Coronary artery (tissue), 2 donors: Measurements from ENCODE around the gene PTPRZ1.

Experiments
- DNase-seq: peaks from one replicate; pipeline ENCODE4 v3.0.0-alpha.2; 2017; ENCODE audit warnings: low spot score
- H3K27ac ChIP-seq, 2 donors: fragments of 200-600 bp; sonication (generic); one replicate each; pipeline ENCODE4 v1.5.1; 2016 to 2019
- H3K4me3 ChIP-seq: fragments of 200-600 bp; sonication (generic); 2 replicates; pipeline ENCODE4 v1.5.1; 2016; ENCODE audit warnings: mild to moderate bottlenecking, moderate library complexity
- CTCF ChIP-seq: fragments of 200-600 bp; sonication (generic); IDR thresholded peaks from one replicate; pipeline ENCODE4 v1.5.1; 2019; ENCODE audit warnings: antibody characterized with exemption

Gene PTPRZ1

DNA sequence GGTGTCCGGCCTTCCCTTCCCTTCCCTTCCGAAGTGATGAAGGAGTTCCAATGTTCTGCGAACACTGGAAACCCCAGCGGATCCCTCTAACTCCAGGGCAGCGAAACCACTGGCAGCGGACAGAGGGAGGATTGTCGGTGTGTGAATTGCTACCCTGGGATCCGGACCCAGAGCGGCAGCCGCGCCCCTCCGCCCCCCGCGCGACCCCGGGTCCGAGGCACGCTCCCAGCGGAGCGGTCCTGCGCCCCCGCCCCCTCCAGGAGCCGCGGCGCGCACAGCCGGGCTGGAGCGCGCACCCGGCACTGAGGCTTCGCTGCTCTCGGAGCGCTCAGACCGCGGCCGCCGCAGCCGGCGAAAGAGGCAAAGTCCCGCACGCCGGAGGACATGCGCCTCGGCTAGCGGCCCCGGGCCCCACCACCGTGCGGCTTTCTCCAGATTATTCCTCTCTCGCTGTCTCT is at the start of gene PTPRZ1:
TSS of gene PTPRZ1 (plus strand) at position 331 of the 458 bp plus-strand sequence. CDS start 339 bp downstream, outside the sequence.
- H3K27ac ChIP-seq, result peak within 1 kb of the TSS; percentile 20 to 58
- no peak for DNase-seq
- H3K4me3 ChIP-seq, result peak within 1 kb of the TSS; percentile 81
- TF ChIP-seq CTCF, result no peak

GRCh38 chr7:121824276-121824675 is 48.7 kb upstream of the PTPRZ1 start:
- no peak for DNase-seq
- Histone ChIP-seq H3K27ac (no peak overlapping the region), H3K4me3 (no peak overlapping the region)
- no peak for TF ChIP-seq CTCF

DNA sequence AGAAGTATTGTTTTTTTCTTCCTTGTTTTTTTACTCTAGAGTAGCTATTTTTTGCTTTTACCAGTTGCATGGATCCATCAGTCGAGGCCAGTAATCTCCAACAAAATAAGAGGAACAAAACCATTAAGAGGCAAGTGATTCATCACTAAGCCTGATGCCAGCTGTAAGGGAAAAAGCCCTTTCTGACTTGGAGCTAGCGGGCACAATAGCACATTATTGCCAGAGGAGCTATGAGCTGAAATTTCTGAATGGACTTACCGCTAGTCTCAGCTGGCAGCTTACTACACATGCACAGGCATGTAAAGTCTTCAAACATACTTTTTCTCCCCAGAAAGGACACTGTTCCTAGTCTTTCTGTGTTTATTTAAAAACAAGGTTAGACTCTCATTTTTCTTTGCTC is 41.6 kb upstream of the PTPRZ1 start:
- no peak for DNase-seq
- no peak overlapping the region for H3K4me3 ChIP-seq
- no peak for TF ChIP-seq CTCF
- H3K27ac ChIP-seq, result no peak overlapping the region

DNA sequence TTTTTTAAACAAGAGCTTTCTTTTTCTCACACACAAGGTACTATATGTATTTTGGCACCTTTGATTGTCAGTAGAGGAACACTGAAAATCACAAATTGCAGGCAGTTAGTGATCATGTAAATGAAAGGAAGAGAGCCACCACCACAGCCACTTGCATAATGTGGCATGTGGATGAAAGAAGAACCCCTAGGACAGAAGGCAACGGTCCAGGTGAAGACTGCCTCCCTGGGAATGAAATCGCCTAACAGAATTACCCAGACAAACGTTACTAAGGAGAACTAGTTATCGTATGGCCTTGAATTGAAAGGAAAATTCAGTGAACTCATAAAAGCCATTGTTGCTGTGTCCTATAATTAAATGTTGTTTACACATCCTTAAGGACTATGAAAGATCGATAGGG is 41.2 kb upstream of the PTPRZ1 start:
- H3K4me3 ChIP-seq, result no peak overlapping the region
- DNase-seq, result no peak
- no peak for TF ChIP-seq CTCF
- no peak overlapping the region for H3K27ac ChIP-seq

DNA sequence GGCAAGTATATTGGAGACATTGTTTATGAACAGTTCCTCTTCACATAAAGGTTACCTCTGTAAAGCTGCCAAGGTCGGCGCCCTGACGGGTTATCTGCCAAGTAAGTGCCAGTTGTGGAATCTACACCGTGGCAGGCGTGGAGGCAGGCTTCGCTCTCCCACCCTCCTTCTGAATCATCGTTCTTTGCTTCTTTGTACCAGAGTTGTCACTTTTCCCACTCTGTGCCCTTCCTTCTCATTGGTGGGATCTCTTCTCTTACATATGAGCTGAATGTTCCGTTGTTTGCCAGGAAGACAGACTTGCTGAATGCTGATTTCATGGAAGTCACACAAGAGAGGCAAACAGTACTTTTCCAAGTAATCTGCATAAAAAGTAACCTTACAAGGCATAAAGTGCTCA is 40.6 kb upstream of the PTPRZ1 start:
- no peak for DNase-seq
- Histone ChIP-seq H3K4me3 (no peak overlapping the region), H3K27ac (no peak overlapping the region)
- no peak for TF ChIP-seq CTCF

- Histone ChIP-seq H3K27ac (no peak overlapping the region), H3K4me3 (no peak overlapping the region)
- no peak for DNase-seq
- TF ChIP-seq CTCF, result no peak
Observed at GRCh38 chr7:121833991-121834390, 39.0 kb upstream of the PTPRZ1 start.

- H3K4me3 ChIP-seq, result no peak overlapping the region
- no peak for TF ChIP-seq CTCF
- DNase-seq, result no peak
- no peak overlapping the region for H3K27ac ChIP-seq
Observed at GRCh38 chr7:121837462-121837861, 35.5 kb upstream of the PTPRZ1 start.
